GM19238 (cell line): Measurements from ENCODE around the gene KDM2A.
A peak's percentile ranks its signal among the peaks of the same experiment; 100 is the strongest.
"Not testable (repeated sequence)": the region's sequence is repeated elsewhere in the genome, so short reads cannot be mapped to it uniquely, and the experiment has no call there.

Experiments
- DNase-seq: peaks from one replicate; pipeline ENCODE4 v3.0.0; 2011; ENCODE audit warnings: low spot score; ENCODE audit not compliant: insufficient read length

The KDM2A gene

DNA sequence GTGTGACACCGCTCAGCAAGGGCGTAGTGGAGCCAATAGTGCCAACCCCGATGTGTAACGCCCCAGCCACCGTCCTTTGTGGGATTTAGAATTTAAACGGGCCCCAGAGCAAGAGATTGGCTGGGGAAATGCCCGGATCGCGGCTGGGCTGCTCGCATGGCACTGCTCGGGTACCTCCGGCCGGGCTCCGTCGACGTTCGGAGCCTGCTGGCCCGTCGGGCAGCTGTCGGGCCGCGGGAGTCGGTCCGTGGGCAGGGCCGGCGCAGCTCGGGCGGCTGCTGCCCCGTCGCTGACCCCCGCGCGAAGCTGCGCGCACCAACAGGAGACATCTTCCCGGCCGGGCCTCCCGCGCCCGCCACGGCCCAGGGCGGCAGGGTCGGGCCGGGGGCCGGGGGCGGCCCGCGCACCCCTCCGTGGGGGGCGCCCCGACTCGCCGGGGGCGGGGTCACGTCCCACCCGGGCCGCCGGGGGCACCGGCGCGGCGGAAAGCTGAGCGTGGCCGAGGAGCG is 1.3 kb upstream of the KDM2A start:
- no peak for DNase-seq

DNA sequence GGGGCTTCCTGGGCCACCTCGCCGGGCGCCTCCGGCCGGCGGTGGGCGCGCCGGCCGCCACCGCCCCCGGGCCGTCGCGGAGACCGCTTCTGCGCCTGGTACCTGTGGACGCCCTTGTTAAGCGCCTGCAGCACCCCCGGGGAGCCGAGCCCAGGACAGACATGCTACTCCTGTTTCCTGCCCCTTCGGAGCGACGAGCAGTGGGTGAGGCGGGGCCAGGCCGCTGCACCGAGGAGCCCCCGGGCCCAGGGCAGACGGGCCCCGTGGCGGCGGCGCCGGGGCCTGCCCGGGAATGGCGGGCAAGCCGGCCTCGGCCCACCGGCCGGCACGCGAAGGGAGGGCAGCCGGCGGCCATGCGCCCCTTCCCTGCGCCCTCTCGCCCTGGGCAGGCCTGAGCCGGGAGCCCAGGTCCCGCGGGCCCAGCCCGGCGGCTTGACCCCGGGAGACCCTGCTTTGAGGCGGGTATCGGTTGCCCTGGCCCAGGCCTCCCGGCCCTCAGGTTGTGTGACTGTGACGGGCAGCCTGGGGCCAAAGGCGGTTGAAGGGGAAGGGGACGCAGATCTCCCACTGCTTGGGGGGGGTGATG is 789 bp upstream of the KDM2A start:
- peak; percentile 38 for DNase-seq

DNA sequence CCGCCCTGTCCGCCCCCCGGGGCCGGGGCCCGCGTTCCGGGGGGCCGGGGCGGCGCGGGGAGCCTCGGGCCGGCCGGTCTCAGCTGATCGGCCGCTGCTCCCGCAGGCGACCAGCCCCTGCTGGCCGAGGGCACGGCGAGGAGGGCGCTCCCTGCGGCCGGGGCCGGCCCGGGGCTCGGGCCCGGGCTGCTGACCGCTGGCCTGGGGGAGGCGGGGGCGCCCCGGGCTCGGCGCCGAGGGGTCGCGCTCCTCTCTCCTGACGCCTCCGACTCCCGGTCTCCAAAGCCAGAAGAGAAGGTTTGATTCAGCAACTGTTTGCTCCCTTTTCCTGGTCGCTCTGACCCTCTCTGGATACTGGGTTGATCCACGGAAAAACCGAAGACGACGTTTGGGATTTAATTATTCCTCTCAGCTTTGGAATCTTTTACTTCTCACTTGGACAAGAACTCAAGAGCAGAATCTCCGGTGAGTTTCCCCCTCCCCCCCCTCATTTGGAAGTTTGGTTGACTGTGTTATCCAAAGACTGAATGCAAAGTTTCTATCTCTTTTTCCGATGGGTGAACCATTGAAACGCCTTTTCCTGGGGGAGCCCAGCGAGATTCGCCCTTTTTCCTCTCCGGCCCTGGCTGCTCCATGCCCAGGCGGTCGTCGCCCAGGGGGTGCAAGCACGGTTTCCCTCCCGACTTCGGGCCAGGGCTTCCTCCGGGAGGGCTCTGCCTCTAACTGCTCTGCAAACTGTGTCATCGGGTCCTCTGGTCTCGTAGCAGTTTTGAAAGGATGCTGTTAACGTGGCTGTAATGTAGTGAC is 725 bp downstream of the KDM2A start:
- peak; percentile 32 for DNase-seq

DNA sequence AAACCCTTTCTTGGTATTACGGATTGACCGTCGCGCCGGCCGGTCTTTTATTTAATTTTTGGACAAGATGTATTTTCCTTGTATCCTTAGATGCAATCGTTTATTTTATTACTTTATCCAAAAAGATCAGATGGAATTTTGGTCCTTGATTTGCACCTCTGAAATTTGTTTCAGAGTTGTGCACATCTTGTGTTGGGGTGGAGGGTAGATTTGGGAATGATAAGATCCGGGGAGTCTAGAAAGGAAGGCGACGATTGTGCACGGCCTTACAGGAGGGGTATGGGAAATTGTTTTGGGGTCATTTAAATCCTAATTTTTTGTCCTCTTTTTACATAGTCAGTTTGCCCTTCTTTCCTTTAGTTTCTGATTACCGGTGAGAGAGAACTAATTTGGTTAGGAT is 1.4 kb downstream of the KDM2A start:
- DNase-seq, result no peak

DNA sequence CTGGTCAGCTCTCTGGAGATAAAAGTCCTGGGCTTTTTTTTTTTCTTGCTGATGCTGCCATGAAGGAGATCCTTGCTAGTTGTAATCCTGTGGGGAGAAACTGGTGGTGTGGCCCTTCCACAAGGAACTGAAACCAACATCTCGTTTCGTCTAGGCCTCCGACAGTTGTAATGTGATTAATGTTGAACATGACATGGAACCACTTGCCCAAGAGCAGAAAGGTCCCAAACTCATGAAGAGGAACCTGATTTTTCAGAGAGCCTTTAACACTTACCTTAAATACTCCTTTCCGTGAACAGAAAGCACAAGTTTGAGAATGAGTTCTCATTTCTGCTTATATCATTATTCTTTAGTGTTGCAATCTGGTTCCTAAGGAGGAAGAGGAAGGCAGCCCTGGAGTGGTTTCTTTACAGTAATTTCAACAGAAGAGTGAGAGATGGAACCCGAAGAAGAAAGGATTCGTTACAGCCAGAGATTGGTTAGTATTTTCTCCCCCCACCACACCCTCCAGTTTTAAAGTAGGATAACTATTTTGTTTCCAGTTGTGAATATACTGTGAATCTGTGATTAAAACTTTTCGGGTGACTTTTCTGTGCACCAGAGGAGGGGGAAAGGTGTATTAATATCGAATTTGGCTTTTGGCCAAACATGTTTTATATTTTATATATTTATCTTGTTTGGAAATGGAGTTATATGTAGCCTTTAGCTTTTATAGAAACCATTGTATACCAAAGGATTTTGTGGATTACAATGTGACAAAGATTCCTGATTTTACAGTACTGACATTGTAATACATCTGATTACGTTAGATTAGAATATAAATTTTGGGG is 2.0 kb downstream of the KDM2A start:
- peak; percentile 50 for DNase-seq

DNA sequence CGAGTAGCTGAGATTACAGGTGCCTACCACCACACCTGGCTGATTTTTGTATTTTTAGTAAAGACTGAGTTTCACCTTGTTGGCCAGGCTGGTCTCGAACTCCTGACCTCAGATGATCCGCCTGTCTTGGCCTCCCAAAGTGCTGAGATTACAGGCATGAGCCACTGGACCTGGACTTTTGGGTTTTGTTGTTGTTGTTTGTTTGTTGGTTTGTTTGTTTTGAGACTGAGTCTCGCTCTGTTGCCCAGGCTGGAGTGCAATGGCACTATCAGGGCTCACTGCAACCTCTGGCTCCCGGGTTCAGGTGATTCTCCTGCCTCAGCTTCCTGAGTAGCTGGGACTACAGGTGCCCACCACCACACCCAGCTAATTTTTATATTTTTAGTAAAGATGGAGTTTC is 4.7 kb downstream of the KDM2A start:
- not testable (repeated sequence) for DNase-seq

DNA sequence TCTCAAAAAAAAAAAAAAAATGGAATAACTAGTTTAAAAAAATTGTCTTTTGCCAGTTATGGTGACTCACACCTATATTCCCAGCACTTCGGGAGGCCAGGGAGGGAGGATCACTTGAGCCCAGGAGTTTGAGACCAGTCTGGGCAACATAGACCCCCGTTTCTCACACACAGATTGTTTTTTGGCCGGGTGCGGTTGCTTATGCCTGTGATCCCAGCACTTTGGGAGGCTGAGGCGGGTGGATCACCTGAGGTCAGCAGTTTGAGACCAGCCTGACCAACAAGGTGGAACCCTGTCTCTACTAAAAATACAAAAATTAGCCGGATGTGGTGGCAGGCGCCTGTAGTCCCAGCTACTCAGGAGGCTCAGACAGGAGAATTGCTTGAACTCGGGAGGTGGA is 7.2 kb downstream of the KDM2A start:
- DNase-seq, result not testable (repeated sequence)

DNA sequence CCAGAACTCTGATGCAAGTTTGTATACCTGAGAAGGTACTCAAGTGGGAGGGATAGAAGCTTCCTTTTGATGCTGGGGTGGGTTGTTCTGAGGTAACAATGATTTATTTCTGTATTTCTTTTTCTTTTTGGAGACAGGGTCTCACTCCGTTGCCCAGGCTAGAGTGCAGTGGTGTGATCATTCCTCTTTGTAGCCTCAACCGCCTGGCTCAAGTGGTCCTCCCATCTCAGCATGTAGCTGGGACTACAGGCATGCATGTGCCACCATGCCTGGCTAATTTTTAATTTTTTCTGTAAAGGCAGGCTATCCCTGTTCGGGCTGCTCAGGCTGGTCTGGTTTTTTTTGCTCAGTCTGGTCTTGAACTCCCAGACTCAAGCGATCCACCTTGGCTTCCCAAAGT is 7.9 kb downstream of the KDM2A start:
- DNase-seq, result no peak

DNA sequence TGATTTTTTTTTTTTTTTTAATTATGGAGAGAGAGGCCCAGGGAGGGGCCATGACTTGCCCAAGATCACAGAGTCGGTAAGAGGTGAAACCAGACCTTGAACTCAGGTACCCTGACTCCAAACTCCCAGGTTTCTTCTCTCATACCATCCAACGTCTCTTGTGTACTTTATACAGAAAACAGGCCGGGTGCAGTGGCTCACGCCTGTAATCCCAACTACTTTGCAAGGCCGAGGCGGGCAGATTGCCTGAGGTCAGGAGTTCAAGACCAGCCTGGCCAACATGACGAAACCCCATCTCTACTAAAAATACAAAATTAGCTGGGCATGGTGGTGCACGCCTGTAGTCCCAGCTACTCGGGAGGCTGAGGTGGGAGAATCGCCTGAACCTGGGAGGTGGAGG is 11.8 kb downstream of the KDM2A start:
- DNase-seq, result not testable (repeated sequence)

DNA sequence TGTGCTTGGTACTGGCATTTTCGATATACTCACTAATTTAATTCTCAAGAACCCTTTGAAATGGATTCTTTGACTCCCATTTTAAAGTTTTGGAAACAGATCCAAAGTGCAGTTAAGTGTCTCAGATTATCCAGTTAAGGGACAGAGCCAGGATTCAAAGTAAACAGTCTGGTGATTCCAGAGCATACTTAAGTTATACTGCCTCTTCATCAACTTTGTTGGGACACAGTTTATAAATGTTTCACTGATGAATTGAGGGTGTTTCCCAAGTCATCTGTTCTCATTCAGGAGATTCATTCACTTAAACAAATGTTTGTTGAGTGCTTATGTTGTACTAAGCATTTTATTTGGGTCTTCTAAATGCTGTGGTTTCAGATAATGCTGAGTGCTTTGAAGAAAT is 17.1 kb downstream of the KDM2A start:
- no peak for DNase-seq

DNA sequence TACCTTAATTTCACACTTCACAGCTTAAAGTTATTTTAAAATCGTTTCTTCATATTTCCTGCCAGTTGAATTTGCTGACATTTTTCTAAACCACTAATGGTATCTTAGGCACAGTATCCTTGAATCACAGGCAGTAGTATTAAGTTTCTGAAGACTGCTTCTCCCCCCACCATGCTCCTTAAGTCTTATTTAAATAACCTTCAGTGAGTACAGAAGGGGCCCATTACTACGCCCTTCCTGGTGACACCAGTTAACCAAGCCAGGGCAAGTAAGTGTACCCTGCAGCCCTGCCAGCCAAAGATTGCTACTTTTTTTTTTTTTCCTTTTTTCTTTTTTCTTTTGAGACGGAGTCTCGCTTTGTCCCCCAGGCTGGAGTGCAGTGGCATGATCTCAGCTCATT is 19.9 kb downstream of the KDM2A start:
- DNase-seq, result no peak

DNA sequence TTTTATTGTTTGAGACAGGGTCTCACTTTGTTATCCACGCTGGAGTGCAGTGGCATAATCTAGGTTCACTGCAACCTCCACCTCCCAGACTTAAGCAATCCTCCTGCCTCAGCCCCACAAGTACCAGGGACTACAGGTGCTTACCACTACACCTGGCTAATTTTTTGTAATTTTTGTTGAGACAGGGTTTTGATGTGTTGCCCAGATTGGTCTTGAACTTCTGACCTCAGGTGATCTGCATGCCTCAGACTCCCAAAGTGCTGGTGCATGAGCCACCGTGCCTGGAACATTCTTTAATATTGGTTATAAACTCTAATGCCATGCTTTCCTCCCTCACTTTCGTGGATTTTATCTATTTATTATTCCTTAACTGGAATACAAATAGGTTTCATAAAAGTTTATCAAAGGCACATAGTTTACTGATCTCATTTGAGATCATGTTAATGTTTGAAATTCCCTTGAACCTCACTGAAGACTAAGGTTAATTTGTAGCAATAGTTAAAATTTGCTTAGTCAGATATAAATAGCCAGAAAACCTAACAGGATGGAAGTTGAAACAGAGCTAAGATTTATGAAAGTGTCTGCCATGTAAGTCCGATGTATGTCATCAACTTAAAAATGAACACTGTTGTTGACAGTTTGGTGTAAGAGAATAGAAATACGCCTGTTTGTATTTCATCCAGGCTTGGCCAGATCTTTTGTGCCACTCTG is 27.6 kb downstream of the KDM2A start:
- no peak for DNase-seq

DNA sequence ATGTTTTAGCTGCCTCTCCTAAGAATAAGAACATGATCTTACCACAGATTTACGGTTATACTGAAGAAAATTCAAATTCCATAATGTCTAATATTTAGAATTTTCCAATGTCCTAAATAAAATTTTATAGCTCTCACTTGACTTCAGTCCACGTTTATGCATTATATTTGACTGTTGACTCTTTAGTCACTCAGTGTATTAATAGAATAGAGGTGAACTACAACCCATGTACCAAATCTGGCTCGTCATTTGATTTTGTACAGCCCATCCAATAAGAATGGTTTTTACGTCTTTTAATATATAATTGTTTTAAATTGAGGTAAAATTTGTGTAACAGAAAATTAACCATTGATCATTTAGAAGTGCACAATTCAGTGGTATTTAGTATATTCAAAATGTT is 34.9 kb downstream of the KDM2A start:
- DNase-seq, result no peak

DNA sequence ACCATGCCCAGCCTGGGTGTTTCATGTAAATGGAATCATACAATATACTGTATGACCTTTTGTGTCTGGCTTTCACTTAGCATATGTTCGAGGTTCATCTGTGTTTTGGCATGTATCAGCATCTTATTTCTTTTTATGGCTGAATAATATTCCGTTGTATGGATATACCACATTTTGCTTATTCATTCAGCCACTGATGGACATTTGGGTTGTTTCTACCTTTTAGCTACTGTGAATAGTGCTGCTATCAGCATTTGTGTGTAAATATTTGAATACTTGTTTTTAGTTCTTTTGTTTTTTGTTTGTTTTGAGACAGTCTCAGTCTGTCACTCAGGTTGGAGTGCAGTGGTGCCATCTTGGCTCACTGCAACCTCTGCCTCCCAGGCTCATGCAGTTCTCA is 35.7 kb downstream of the KDM2A start:
- DNase-seq, result no peak

DNA sequence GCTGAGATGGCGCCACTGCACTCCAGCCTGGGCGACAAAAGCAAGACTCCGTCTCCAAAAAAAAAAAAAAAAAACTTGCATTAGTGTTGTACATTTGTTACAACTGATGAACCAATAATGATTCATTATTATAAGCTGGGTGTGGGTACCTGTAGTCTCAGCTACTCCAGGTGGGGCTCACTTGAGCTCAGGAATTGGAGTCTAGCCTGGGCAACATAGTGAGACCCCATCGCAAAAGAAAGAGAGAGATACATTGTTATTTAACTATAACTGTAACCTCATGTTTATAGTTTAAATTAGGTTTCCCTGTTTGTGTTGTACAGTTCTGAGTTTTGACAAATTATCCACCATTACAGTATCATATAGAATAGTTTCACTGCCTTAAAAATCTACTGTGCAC is 38.6 kb downstream of the KDM2A start:
- DNase-seq, result no peak

DNA sequence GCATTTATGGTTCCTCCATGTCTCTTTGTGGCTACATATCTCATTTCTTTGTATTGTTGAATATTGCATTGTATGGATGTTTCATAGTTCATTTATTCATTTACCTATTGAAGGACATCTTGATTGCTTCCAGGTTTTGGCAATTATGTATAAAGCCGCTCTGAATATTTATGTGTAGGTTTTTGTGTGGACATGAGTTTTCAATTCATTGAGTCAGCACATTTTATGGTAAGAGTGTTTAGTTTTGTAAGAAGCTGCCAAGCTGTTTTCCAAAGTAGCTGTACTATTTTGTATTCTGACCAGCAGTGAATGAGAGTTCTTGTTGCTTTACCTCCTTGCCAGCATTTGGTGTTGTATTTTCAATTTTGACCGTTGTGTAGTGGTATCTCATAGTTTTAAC is 39.2 kb downstream of the KDM2A start:
- DNase-seq, result no peak

DNA sequence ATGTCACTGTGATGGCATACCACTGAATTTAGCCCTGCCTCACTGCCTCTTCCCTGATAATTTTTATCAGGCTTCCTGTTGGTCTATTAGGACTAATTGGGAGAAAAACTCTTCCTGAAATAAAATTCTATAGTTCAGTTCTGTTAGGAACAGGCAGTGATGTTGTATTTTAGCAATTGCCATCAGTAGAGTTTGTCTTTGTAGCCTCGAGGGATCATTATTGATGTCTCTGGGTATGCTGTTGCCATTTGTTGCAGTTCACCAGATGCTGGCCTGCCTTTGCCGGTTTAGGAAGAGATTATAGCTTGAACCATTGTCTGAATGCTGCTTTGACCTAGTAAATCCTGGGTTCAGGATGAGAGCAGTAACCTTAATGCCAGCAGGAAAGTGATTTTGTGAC is 41.0 kb downstream of the KDM2A start:
- no peak for DNase-seq

DNA sequence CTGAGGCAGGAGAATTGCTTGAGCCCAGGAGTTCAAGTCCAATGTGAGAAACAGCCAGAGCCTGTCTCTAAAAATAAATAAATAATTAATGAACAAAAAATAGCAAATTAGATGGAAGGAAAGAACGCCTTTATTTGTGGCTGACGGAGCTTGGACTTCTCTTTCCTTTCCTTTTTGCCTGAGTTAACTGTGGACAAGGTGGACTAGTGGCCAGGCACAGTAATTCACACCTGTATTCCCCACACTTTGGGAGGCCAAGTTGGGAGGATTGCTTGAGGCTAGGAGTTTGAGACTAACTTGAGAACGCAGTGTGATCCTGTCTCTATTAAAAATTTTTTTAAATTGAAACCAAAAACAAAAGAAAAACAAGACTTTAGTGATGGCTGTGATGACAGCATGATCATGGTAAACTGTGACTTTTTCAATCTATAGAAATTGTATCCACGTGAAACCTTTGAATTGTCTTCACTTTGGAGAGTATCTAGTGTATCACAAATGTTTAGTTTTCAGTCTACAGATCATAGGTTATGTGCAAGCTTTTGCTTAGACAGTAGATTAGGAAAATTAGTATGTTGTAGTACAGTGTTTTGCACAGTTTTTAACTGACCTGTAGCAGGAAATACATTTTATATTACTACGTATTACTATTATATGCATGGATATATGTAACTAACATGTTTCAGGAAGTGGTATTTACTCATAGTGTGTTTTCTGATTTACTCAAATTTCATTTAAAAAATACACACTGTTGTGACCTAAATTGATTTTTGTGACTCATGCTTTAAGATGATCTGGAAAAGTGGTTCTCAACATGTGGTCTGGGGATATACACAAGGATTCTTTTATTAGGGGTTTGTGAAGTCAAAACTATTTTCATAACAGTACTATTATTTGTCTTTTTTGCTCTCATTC is 42.1 kb downstream of the KDM2A start:
- no peak for DNase-seq

DNA sequence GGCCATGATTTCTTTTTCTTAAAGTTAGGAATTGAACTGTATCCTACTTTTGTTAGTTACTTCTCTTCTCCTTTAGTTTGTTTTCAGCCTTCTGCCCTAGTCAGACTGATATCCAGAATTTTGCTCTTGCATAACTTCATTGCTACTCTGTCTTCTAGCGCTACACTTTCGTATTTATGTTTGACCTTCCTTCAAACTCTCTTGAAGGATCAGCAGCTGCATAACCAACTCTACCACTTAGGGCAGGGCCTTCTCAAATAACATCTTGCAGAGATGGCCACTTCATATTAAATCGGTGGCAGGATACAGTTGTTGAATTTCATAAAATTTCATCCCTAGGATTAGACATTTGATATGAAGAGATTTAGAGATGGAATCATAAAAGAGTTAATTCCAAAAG is 43.9 kb downstream of the KDM2A start:
- no peak for DNase-seq

DNA sequence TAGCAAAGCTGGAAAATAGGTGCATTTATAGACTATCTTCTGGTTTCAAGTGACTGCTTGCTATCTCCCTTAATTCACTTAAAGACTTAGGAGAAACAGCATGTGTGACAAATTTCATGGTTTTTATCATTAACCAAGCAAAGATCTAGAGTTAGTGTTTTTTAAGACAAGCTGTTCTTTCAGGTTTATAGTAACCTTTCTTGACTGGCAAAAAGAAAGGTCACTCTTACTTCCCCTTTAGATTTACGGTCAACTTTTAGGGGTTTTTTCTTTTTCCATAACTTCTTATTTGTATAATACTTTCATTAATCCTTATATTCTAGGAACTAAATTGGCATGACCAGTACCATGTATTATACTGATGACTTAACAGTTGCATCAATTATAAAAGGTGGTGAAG is 46.6 kb downstream of the KDM2A start:
- no peak for DNase-seq

DNA sequence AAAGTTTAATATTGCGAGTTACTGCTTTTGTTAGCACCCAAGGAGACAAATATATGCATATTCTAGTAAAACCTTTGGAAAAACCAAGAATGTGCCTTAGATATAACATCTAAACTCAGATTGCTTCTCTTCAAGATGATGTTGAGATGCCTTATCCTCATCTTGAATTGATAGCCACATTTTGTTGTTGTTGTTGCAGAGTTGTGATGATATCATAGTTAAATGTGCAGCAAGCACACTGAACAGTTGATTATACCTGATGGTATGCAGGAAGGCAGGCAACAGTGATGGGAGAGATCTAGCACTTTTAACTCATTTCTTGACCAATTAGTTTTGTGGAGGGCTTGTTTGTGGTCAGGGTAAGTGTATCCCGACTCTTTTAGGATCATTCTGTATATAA is 48.0 kb downstream of the KDM2A start:
- no peak for DNase-seq
